ENCODE measurements around the gene BICDL1. TPM values are rescaled to one million over a fixed set of nuclear protein-coding genes. Genes with fewer than 3 reads are reported as not detected.
"Not testable (repeated sequence)": the region's sequence is repeated elsewhere in the genome, so short reads cannot be mapped to it uniquely, and the experiment has no call there.

Gene BICDL1, protein sequence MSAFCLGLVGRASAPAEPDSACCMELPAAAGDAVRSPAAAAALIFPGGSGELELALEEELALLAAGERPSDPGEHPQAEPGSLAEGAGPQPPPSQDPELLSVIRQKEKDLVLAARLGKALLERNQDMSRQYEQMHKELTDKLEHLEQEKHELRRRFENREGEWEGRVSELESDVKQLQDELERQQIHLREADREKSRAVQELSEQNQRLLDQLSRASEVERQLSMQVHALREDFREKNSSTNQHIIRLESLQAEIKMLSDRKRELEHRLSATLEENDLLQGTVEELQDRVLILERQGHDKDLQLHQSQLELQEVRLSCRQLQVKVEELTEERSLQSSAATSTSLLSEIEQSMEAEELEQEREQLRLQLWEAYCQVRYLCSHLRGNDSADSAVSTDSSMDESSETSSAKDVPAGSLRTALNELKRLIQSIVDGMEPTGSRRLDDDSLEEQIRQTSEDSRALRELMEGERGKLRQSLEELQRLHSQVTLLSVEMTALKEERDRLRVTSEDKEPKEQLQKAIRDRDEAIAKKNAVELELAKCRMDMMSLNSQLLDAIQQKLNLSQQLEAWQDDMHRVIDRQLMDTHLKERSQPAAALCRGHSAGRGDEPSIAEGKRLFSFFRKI
- total RNA-seq (2014; rRNA removed) = not detected in 2 replicates
- 0.04 TPM for polyA plus RNA-seq (2012)

- DNase-seq (ENCODE audit: low read depth) = peak; percentile 41
These were observed at the start of gene BICDL1 for GRCh38 chr12:119988472-119989360. BICDL1 (plus strand) TSS chr12:119989236; CDS start chr12:119989869, 633 bp downstream.

- DNase-seq (ENCODE audit: low read depth) = peak; percentile 98
These were observed 48.1 kb upstream of the BICDL1 start for GRCh38 chr12:119940897-119941296.

- peak; percentile 65 for DNase-seq (ENCODE audit: low read depth)
These were observed 46.6 kb upstream of the BICDL1 start for GRCh38 chr12:119942386-119942785.

- no peak for DNase-seq (ENCODE audit: low read depth)
These were observed 42.8 kb upstream of the BICDL1 start for GRCh38 chr12:119946213-119946612.

DNA sequence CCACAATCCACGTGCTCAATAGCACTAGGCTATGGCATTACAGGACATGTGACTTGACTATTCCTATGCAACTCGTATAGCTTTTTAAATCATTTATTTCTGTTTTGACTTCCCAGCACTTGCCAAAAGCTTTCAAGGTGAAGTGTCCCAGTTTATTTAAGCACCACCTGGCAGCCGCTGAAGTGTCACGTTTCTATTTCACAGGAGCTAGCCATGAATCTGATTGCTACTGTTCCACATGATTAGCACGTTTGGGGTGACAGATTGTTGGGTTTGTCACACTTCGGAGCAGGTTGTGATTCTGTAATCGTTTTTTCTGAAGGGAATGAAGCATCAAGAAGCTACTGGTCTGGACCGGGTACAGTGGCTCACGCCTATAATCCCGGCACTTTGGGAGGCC, 39.9 kb upstream of the BICDL1 start:
- no peak for DNase-seq (ENCODE audit: low read depth)

GRCh38 chr12:119949594-119949993, 39.4 kb upstream of the BICDL1 start:
- DNase-seq (ENCODE audit: low read depth) = no peak

- no peak for DNase-seq (ENCODE audit: low read depth)
These were observed 33.0 kb upstream of the BICDL1 start for GRCh38 chr12:119956047-119956446.

- no peak for DNase-seq (ENCODE audit: low read depth)
These were observed 31.9 kb upstream of the BICDL1 start for GRCh38 chr12:119957135-119957534.

GRCh38 chr12:119959435-119959834, 29.6 kb upstream of the BICDL1 start:
- DNase-seq (ENCODE audit: low read depth) = no peak

- DNase-seq (ENCODE audit: low read depth) = no peak
These were observed 24.9 kb upstream of the BICDL1 start for GRCh38 chr12:119964123-119964522.

DNA sequence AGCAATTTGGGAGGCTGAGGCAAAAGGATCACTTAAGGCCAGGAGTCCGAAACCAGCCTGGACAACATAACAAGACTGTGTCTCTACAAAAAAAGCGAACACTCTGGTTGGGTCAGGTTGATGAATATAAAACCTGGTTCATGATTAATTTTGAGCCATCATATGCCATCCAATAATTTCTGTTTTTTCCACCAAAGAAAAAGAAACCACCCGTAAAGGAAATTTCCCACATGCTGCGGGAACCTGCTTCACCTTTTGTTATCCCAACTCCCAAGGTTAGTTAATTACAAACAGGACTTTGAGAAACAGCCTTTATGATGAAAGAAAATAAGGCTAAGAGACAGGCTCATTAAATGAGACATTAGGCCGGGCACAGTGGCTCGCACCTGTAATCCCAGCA, 24.1 kb upstream of the BICDL1 start:
- DNase-seq (ENCODE audit: low read depth) = no peak

- DNase-seq (ENCODE audit: low read depth) = no peak
These were observed 8.8 kb upstream of the BICDL1 start for GRCh38 chr12:119980242-119980641.

GRCh38 chr12:119980702-119981101, 8.3 kb upstream of the BICDL1 start:
- DNase-seq (ENCODE audit: low read depth) = not testable (repeated sequence)

DNA sequence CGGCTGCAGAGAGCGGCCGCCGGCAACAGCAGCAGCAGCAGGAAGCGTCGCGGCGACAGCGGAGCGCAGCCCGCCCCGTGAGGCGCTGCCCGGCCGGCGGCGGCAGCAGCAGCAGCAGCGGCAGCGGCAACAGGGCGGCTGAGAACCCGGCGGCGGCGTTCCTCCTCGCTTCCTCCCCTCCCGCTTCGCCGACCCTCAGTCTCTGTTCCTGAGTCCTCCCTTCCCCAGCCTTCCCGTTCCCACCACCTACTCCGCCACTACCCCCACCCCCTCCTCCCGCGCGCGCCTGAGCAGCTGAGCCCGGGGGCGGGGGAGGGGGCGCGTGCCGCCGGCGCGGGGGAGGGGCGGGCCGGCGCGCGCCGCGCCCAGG, 310 bp downstream of the BICDL1 start:
- DNase-seq (ENCODE audit: low read depth) = peak; percentile 19

- peak; percentile 51 for DNase-seq (ENCODE audit: low read depth)
These were observed 820 bp downstream of the BICDL1 start for GRCh38 chr12:119989731-119990381.

DNA sequence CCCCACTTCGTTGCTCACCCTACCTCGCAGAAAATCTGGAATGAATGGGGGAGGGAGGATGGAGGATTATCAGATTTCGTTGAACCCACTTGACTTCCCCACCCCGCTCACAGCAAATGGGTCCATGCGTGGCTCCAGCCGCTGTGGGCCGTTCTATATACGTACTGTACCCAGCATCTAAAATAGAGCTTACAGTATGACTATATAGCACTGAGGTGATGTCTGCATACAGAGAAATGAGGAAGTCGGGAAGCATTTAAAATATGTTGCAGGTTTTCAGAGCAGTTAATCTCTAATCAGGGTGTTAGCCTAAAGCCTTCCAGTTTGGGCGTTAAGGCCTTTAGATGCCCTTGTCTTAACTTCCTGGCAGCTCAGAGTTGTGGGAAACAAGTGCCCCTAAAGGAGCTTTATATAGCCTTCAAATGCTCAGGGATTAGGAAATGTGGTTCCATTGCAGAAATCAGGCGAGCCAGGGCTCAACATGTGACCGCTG, 1.4 kb downstream of the BICDL1 start:
- DNase-seq (ENCODE audit: low read depth) = no peak

DNA sequence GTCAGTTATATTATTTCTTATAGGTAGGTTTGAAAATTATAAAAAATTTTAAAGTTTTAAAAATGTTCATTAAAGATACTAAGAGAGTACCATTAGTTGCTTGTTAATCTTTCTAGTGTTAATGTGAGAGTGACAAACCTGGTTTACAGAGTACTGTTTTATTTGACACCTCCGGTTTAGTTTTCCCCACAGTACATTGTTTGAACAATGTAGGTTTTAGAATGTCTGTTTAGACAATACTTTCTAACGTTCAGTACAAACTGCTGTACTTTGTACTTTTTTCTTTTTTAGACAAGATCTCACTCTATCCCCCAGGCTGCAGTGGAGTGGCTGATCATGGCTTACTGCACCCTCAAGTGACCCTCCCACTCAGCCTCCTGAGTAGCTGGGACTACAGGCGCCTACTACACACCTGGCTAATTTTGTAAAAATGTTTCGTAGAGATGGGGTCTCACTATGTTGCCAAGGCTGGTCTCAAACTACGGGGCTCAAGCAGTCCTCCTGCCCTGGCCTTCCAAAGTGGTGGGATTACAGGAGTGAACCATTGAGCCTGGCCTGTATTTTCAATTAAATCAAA, 3.2 kb downstream of the BICDL1 start:
- no peak for DNase-seq (ENCODE audit: low read depth)

DNA sequence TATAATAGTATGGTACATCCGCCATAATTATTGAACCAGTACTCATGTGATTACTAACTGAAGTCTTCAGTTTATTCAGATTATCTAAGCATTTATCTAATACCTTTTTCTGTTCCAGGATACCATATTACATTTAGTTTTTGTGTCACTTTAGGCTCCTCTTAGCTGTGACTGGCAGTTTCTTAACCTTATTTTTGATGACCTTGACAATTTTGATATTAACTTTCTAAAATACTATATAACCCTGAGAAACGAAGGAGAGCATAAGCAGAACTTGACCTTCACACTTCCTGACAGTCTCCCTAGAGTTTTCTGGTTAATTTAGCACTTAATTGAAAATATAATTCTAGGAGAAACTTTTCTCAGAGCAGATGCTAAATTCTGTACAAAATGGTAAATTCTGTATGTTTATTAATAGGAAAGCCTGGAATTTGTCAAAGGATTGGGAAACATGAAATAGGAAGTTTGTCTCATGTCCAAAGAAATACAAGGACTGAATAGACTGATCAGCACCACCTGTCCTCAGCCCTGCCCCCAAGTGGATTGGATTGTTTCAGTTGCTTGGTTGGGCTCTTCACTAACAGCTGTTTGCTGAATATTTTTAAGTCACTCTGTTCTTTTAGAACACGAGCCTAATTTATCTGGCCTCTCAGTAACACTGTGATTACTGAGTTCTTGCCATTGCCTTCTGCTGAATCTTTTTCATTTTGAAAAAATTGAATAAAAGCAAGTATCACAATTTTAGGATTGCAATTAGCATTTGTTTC, 6.0 kb downstream of the BICDL1 start:
- peak; percentile 40 for DNase-seq (ENCODE audit: low read depth)

- DNase-seq (ENCODE audit: low read depth) = no peak
These were observed 7.4 kb downstream of the BICDL1 start for GRCh38 chr12:119996417-119996816.
